Airway epithelial cell (primary cell): Measurements from ENCODE around the gene ZFYVE16. TPM values are rescaled to one million over a fixed set of nuclear protein-coding genes. Genes with fewer than 3 reads are reported as not detected.

Experiments
- total RNA-seq: library from RNA; depleted of rRNA; stranded (reverse); fragments of >200 nt; gene quantifications from 2 replicates; pipeline ENCODE4 v1.2.3, GENCODE V29; 2015

ZFYVE16 gene
- 10.2 and 11.9 TPM in 2 replicates for total RNA-seq

DNA sequence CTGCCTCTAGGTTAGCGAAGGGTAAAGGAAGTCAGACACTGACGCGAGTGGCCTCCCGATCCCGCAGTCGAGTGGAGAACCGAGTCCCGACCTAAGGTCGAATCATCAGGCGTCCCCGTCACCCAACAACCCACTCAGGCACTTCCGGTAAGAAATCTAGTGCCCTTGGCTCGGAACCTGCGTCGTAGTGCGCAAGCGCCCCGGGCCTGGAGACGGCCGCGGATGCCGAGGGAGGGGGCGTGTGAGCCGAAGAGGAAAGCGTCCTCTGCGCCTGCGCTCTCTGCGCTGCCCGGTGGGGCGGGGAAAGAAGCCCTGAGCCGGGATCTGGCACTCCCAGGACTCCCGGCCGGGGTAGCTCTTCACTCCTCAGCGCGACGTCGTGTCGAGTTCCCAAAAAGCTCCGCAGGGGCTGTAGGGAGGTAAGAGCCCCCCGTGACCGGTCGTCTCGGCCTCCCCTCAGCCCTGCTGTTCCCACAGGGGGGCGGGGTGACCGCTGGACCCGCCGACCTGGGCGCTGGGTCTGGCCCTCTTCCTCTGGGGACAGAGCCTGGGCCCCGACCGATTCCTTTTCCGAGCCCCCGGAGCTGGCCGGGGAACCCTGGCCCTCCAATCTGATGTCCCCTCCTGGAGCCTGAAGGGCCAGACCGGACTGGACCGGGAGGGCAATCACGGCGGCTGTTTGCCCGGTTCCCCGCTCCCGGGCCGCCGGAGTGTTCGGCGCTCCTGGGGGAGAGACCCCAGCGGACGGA is at the start of gene ZFYVE16:
TSS of gene ZFYVE16 (plus strand) at position 330 of the 749 bp plus-strand sequence. CDS start 26,084 bp downstream, outside the sequence.

DNA sequence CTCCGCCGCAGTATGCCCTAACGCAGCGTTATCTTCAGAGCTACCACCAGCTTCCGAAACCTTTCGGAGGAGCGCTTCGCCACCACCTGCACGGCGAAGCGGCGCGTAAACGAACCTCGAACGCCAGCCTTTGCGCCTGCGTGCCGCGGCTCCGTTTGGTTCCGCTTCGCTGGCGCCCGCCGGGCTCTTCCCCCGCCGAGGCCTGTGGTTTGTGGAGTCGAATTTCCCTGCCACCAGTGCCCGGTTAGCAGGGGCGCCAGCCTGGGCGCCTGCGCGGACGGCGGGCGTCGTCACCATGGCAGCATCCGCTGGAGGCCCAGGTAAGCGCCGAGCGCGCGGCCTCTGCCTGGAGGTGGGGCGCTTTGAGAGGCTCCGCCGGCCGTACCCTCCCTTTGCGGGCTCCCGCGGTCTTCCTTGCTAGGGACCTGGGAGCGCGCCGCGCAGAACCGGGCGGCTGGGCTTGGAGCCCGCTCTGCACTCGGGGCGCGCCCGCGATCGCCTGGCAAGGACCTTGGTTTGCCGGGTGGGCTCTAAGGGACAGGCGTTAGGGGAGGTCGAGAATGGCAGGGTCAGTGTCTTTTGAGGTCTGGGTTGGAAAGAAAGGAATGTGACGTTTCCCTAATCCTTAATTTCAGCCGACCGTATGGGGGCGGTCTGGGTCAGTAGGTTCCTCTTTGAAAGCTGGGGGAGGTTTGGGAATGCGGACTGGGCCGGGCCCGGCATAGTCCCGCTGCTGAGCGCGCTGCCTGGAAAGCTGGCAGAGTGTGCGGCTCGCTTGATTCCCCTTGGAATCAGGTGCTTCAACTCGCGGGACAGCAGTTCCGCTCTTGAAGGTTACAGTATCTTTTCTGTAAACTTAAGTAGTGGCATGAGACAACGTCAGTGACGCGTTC is 80.2 kb downstream of the ZFYVE16 start, which contains the start of gene FAM151B:
TSS of gene FAM151B (plus strand) at position 272 of the 893 bp plus-strand sequence. CDS start at position 296, 24 bp downstream.

Other genes starting within 250 kb of the ZFYVE16 start
- gene SERINC5, start 152.0 kb upstream of the ZFYVE16 start, total RNA-seq = 23.9 and 26.3 TPM in 2 replicates
- gene SPZ1, start 88.1 kb upstream of the ZFYVE16 start, total RNA-seq = not detected in 2 replicates
- 0.35 and 2.5 TPM in 2 replicates for gene FAM151B, start 80.0 kb downstream of the ZFYVE16 start, total RNA-seq
- not detected in 2 replicates for gene ANKRD34B, start 162.2 kb downstream of the ZFYVE16 start, total RNA-seq
- gene MSH3, start 246.6 kb downstream of the ZFYVE16 start, total RNA-seq = 9.4 and 12.3 TPM in 2 replicates
- 29.9 and 36.0 TPM in 2 replicates for gene DHFR, start 246.9 kb downstream of the ZFYVE16 start, total RNA-seq